H1 (cell line): ENCODE measurements around the gene GLT8D2. TPM values are rescaled to one million over a fixed set of nuclear protein-coding genes. Genes with fewer than 3 reads are reported as not detected.

Experiments
- CTBP2 ChIP-seq: IDR thresholded peaks from 2 replicates; pipeline ENCODE4 v1.7.0; 2011; ENCODE audit warnings: borderline replicate concordance, mild to moderate bottlenecking, moderate library complexity, mixed read lengths, low read length; ENCODE audit not compliant: insufficient read depth, insufficient read length
- polyA plus RNA-seq, 7 experiments: library from polyadenylated mRNA; depleted of rRNA in 3 of 7; stranded (reverse) in 5 of 7; unstranded in 2 of 7; fragments of >200 nt in 5 of 7; fragments of 200-250 nt in 2 of 7; gene quantifications; 1 replicate in 5 of 7; 2 replicates in 1 of 7; 4 replicates in 1 of 7; pipeline versions ENCODE4 v1.2.1 to v1.2.3, GENCODE V29; 2011 to 2013; ENCODE audit warnings: missing spikeins in 2 of 7, mixed read lengths in 2 of 7
- total RNA-seq: library from RNA; stranded (reverse); fragmentation: NEBNext Ultra II Directional; extraction: Animal tissue kit (Norgen Biotek cat#: 25700); gene quantifications from 2 replicates; pipeline ENCODE4 v1.2.1, GENCODE V29; 2021

Gene GLT8D2
- total and polyA plus RNA-seq, 2 of the 8 experiments (the other 6 are each of a cell fraction or from before 2014, with no cell fraction given) = 6.8 to 9.8 TPM

- no peak for TF ChIP-seq CTBP2
These were observed 84.8 kb downstream of the GLT8D2 start (continued) for GRCh38 chr12:103965255-103965589.
